HG02588 (cell line): ENCODE data around the gene KRTAP10-12.

Source experiments
- ATAC-seq: cut with Tn5 transposase; IDR thresholded peaks from one replicate; pipeline ENCODE4 v1.9.1; 2021; ENCODE audit warnings: mild to moderate bottlenecking, moderate library complexity; ENCODE audit not compliant: unreplicated experiment

KRTAP10-12 gene

DNA sequence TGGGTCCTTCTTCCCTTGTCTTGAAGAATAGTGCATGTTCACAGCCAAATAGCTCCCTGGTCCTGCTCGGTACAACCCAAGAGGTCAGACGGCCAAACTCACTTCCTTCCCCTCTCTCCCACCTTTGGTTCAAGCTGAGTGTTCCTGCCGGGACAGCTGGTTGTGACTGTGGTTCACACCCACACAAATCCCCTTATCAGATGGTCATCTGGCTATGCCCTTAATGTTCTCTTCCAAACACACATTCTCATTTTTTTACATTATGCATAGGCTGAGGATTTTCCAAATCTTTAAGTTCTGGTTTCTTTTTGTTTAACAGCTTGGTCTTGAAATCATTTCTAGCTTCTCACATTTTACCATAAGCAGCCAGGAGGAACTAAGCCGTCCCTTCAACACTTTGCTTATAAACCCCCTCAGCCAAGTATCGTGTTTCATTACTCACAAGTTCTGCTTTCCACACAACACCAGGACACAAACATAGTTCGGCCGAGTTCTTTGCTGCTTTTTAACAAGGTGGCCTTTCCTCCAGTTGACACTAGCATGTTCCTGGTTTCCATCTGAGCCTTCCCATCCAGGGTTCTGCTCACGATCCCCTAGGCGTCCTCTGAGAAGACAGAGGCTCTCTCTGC lies 34.1 kb downstream of the KRTAP10-12 start:
- no peak for ATAC-seq

DNA sequence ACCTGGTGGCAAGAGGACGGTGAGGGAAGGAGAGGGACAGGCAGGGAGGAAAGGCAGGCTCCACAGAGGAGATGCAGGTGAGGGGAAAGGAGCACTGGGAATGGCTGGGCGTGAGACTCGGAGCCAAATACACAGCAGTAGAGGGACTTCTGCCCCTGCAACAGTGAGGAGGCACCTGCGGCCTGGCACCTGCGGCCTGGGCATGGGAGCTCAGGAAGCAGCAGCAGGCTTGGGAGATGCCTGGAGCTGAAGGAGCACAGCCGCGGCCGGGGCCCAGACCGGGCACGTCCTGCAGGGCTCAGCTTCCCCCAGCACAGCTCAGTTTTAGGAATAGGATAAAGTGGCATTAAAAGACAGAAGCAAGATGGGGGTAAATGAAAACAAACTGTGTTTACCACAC lies 35.3 kb downstream of the KRTAP10-12 start:
- ATAC-seq, result no peak

DNA sequence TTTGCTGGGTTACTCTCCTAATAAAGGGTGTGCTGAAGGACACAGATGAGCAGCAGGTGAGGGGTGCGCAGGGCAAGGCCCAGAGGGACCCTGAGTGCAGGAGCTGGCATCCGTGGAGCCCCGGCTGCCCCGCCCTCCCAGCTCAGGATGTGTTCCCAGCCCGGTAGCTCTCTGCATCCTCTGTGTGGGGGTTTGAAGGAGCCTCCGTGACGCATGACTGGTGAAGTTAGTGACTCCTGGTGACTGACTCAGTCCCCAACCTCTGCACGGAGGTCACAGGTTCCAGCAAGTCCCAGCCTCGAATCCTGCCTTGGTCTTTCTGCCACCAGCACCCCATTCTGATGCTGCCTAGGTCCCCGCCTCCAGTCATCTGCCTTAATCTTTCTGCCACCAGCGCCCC lies 36.0 kb downstream of the KRTAP10-12 start:
- ATAC-seq, result no peak

DNA sequence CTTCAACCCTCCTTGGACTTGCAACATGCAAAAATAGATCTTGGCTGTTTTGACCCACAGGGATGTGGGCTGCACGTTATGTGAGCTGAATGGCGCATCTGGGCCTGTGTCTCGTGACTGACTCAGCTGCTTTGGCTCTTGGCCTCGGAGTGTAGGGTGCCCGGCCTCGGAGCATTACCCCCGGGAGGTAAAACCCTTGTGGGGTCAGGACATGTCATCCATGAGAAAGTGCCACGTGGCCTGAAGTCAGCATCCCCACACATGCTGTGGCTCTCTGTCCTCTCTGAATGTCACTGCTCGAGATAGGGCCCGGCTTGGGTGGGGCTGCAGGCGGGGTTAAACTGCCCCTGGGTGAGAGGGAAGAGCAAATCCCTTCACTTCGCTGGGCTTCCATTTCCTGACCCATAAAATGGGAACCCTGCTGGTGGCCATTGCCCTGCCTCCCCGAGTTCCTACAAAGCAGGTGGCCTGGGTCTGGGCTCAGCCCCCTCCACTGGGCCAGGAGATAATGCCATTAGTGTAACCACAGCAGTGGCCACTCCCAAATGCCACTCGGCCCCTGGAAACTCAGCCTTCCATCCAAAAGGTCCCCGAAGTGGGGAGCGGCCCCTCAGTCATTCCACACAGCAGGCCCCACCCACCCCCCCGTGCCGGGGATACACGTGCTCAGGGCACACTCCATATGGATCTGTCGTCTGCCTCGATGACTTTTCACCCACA lies 37.2 kb downstream of the KRTAP10-12 start:
- no peak for ATAC-seq

DNA sequence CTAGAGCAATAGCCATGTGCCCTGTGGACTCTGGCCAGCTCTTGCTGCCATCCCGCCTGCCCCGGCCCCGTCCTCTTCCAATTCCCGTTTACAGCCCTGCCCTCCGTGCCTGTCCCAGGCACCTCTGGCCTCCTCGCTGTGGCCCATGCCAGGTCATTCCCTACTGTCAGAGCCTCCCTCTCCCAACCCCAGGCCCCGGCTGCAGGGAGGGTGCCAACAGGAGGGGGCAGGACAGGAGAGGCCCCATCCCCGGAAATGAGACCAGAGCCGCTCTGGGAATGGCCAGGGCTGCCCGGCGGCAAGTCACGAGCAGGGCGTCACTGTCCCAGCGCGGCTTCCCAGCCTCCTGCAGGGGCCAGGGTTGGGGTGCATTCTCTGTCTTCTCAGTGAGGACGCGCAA lies 37.9 kb downstream of the KRTAP10-12 start:
- no peak for ATAC-seq

DNA sequence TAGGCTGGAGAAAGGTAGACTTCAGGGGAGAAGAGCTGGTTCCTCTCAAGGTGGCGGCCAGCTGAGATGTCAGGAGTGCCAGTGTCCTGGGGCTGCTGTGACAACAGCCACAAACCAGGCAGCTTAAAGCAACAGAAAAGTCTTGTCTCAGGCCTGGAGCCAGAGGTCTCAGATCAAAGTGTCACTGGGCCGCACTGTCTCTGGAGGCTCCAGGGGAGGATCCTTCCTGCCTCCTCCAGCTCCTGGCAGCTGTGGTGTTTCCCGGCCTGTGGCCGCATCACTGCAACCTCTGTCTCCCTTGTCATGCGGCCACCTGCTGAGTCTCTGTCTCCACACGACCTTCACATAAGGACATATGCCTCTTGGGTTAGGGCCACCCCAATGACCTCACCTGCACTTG lies 38.8 kb downstream of the KRTAP10-12 start:
- no peak for ATAC-seq

DNA sequence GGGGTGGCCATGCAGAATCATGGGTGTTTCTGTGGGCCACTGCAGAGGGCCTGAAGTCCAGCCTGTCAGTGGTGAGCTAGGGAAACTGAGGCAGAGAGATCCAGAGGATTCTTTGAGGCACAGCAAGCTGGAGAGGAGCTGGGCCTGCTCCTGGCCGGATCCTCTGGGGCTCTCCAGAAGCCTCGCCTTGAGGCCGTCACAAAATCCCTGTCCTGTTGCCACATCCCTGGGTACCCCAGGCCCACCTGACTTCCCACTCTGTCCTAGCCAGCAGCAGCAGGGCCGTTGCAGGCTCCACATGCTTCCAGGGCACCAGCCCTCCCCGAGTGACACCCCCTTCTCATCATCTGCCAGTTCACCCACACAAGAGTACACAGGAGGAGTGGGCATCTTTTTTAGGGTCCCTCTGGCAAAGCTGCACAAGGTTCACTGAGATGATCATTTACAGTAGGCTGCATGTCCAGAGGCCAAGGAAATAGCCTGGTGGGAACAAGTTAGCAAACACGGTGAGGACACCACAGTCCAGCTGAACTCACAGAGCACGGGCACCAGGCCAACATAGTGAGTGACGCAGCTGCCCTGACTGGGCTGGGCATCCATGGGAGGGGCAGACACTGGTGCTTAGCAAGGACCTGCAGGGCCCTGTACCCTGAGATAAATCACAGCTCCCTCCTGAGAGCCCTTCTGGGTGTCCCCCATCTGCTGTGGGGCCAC lies 39.5 kb downstream of the KRTAP10-12 start:
- ATAC-seq, result no peak

DNA sequence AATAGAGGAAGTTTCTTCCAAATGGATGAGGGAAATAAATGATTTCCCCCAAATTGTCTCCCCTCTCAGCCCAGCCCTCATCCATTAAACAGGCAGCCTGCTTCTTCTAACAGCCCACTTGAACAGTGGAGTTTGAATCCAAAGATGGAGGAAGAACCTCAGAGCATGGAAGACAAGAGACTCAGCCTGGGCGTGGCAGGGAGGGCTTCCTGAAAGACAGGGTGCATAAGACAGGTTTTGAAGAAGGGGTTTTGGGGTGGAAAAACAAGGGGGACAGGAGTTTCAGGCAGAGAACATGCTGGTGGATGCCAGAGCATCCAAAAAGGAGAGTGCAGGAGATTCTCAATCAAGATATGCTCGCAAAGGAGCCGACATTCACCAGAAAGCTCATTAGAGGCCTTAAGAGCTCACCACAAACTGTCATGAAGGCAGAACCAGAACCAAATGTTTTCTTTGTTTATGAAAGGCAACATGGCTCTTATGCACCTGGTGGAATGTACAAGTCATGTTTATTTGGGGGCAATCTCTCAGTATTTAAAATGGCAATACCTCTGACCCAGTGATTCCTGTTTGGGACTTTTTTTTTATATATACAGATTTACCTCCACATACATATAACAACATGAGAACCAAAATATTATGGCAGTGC lies 40.9 kb downstream of the KRTAP10-12 start:
- ATAC-seq, result no peak

DNA sequence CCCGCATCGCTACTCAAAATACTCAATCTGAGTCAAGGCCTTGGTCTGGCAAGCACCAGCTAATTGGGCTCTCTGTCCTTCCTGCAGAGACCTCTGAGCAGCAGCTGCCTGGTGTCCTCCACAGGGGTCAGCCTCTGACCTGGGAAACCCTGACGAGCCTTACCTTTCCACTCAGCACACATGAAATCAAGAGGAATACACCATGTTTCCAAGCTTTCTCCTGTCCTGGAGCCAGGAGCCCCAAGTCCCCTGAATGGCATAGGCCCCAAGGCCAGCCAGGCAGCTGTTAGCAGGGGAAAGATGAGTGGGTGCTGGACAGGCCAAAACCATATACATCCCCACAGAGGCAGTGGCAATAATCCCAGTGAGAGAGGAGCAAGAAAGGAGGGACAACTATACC lies 41.6 kb downstream of the KRTAP10-12 start:
- ATAC-seq, result no peak

DNA sequence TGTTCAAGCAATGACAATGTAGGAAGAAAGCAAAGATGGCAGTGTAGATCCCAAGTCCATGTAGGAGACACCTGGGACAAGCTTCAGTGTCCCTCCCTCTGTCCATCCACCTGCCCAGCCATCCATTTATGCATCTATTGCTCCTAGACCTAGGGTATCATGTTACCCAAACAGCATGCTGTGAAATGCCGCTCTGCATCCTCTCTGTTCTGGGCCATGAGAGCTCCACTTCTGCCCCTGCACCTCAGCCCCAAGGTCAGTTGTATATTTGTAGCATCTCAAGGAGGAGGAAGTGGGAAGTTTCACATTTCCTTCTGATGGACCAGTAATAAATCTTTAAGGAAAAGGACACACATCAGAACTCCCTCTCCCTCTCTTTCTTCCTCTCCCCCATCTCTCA lies 42.3 kb downstream of the KRTAP10-12 start:
- no peak for ATAC-seq

DNA sequence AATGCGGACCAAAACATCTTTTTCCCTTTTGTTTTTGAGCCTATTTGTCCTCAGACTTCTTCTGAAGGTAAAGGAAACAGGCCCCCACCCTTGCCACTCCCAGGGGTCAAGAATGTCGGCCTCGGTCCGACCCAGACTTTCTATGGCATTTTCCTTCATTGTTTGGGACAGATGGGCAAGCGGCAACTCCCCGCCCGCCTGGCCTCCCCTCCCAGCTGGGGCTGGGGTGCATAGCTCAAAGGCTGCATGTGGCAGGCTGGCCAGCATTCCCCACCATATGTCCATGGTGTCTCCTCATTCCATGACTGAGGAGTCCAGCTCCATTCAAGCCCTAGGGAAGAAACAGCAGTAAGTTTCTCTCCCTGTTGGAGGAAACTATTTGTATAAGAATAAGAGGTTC lies 43.8 kb downstream of the KRTAP10-12 start:
- no peak for ATAC-seq

DNA sequence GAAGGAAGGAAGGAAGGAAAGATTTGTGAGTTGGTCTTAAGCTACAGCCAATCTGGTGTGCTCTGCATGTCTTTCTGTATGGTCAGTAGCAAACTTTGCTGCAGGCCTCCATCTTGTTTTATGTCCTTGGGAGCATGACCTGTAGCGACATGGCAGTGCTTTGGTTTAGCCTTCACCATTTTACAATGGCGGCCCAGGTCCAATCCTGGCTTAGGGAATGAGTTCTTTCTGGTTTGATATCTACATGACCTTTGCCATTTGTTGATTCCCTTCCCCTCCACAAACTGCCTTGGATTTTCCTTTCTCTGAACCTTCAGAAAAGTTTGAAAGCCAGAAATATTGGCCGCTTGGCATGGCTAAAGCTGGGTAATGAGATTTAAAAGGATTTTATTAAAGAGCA lies 44.9 kb downstream of the KRTAP10-12 start:
- ATAC-seq, result no peak

DNA sequence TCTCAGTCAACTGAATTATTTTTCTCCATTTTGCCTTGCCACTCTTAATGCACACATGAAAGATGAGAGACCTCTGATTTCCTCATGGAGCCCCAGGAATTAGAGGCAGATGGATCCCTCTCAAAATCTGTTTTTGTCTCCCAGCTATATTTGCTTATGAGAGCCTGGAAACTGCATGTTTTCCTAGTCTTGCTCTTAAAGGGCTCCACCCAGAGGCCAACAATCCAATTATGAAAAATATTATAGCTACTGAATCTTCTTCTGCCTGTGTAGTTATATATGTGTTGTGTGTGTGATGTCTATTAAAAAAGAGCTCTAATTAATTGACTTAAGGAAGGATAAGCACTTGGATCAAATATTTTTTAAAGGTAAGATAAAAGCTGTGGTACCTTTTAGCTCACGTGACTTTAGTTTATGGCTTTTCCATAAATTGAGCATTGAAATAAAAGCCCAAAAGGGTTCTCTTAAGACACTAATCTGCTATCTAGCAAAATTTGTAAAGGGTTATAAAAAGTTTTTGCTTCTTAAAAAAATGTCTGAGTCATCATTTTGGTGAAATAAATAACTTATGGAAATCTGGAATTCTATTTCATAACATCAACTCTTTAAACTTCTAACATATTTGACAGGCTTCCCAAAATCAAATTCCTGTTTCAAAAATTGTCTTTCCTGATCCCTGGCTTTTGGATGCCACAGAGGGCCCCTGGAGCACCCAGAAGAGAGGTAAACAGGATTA lies 45.6 kb downstream of the KRTAP10-12 start:
- no peak for ATAC-seq
